Endometrium (tissue), 2 donors: ENCODE measurements around the gene TRAPPC12.
"Not testable (repeated sequence)": the region's sequence is repeated elsewhere in the genome, so short reads cannot be mapped to it uniquely, and the experiment has no call there.

Source experiments
- FAIRE-seq: peaks from 2 replicates; lab custom pipeline; 2012; peaks lifted over from hg19 to GRCh38; lab: Jason Lieb, UNC
- donor health status: control.
- donor health status: control.

The TRAPPC12 gene

DNA sequence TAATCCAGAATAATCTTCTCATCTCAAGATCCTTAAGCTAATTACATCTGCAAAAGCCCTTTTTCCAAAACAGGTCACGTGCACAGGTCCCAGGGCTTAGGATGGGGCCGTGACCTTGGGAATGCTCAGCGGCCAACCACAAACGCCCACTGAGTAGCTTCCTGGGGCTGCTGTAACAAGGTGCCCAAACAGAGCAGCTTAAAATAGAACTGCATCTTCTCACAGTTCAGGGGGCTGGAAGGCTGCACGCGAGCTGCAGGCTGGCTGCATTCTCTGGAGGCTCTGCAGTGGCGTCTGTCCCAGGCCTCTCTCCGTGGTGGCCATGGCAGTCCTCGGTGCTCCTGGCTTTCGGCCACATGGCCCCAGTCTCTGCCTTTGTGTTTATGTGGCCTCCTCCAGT, 107.9 kb downstream of the TRAPPC12 start:
- no peak for FAIRE-seq

DNA sequence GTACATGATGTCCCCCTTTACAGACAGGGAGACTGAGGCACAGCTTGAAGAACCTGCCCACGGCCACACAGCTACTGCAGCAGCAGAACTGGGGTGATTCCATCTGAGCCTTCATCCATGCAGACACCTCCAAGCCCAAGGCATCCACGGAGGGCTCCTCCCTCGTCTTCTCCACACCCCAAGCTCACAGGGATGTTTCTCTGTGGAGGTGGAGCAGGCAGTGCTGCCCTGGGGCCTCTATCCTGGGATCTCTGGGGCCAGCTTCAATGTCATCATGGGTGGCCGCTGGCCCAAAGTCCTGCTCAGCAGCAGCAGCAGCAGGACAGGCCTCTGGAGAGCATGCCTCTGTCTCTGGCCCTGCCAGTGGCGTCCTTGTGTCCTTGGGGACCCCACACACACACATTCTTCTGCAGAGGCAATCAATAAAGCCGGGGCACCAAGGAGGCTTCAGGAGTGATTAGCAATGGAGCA, 108.6 kb downstream of the TRAPPC12 start:
- FAIRE-seq, result no peak

DNA sequence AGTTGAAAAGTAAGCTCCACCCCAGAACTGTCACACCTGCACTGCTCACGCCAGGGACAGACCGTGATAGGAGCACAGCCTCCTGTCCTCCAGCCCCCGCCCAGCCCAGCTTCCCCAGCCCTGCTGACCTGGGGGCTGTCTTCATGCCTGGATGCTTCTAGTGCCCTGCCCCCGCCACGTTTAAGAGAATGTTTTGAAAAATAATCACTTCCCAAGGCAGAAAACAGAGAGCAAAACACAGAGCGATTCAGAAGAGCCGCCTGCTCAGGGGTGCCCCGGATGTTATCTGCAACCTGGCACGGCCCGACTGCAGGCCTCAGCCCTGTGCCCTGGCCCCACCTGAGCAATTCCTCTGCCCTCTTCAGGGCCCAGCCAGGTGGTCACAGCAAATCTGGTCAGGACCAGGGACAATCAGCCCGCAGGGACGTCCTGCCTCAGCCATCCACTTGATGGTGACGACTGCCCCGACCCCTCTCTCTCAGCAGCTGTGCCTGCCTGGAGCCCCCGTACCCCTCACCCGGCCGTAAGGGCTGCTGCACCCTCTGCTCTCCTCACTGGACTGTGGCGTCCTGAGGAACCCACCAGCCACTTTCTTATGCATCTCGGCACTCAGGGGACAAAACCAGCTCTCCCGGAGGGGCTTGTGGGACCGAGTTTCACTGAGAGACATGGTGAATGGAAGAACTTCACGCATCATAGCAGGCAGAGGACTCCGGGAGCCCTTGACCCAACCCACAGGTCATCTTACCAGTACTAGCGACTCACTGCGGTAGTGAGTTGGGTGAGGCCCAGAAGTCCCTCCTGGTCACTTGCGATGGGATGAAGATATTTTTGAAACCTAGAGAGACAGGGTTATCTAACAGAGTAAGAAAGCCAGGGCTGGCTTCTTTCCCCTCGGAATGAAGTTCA, 109.6 kb downstream of the TRAPPC12 start:
- FAIRE-seq, result no peak

DNA sequence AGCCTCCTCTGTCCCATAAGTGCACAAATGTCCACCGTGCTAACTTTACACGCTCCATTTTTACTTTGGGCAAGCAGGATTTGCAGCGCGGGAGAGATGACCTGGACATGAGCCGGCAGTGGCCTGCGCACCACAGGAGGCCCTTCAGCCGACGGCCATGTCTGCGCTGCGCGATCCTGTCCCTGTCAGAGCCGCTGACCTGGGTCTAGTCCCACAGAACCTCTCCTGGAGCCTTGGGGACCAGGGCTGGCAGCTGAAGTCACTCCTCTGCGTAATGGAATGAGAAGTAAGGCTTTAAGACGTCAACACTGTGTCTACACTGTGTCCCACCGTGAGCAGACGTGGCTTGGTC, 110.2 kb downstream of the TRAPPC12 start:
- no peak for FAIRE-seq

DNA sequence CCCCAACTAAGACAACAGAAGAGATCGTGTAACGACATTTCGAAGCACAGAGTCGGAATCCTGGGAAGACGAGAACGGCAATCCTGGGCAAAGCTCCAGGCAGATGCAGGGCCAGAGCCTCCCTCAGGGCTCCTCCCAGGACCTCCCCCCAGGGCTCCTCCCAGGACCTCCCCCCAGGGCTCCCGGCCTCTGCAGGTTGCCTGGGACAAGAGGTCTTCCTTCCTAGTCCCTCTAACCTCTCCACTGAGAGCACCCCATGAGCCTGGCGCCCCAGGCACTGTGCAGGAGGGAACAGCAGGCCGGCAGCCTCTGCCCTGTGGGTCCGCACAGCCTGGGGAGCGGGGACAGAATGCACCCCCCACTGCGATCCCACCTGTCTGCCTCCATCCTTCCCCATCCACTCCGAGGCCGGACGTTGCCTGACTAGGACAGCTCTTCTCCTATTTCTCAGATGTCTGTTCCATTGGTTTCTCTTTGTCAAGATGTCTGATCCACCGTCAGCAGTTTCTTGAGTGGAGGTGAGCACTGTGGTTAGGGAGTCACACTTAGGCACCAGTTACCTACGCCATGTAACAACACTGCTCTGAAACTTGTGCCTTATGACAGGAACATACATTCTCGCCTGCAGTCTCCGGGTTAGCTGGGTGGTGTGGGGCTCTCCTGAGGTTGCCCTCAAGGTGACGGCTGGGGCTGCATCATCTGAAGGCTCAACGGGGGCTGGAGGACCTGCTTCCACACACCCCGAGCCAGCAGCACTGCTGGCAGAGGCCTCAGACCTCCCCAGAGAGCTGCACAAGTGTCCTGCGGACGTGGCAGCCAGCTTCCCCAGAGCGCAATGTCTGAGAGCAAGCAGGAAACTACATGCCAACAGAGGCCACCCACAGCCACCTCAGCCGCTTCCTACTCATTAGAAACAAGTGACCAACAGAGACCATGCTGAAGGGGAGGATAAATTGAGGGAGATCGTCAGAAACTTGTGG, 111.0 kb downstream of the TRAPPC12 start:
- no peak for FAIRE-seq

DNA sequence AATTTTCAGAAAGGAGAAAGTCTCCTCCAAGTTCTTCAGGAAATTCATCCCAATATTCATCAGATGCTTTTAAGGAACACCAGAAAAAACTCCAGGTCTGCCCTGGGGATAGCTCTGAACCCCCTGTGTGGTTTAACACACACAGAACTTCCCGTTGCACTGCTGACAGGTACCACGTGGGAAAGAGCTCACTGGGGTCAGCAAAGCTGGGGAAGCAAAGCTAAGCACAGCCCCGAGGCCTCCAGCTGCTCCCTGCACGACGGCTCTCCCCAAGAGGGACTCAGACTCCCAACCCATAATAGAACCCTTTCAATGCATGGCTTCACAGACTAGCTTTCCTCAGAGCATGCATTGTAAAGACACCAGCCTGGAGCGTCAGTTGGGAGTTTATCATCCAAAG, 111.8 kb downstream of the TRAPPC12 start:
- FAIRE-seq, result no peak

DNA sequence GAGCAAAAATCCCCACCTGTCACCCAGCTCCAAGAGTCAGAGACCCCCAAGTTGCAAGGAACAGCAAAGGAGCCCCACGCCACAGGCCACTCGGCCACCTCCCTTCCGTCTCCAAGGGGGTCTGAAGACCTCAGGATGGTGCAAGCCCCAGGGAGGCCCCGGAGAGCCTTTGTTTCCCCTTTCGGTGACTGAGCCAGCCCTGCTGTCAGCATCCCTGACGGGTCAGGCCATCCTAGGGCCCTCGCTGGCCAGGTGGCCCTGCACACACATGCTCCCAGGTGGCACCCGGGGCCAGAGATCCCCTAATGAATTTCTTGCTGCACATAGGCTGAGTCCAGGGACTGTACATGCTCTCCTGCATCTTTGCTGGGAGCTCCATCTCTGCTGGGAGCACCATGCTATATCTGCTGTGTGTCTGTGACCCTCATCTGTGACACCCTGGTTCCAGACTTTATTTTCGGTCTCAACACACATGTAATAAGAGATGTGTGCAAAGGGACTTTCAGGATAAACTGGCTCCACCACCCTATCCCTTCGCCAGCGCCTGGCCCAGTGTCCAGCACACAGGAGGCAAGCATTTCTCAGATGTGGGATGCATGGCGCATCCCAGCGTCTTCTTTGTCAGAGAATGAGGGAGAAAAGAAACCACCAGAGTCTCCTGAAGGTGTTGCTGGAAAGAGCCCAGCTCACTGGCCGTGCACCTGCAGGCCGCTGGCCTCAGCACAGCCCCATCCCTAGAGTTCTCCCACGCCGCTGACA, 112.4 kb downstream of the TRAPPC12 start:
- FAIRE-seq, result no peak

DNA sequence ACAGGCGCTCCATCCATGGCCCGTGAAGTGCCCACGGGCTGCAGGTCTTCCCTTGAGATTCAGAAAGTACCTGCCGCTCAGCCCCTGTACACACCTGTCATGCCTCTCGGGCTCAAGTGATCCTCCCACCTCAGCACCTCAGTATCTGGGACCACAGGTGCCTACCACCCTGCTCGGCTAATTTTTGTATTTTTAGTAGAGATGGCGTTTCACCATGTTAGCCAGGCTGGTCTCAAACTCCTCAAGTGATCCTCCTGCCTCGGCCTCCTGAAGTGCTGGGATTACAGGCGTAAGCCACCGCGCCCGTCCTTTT, 112.9 kb downstream of the TRAPPC12 start:
- FAIRE-seq, result not testable (repeated sequence)

DNA sequence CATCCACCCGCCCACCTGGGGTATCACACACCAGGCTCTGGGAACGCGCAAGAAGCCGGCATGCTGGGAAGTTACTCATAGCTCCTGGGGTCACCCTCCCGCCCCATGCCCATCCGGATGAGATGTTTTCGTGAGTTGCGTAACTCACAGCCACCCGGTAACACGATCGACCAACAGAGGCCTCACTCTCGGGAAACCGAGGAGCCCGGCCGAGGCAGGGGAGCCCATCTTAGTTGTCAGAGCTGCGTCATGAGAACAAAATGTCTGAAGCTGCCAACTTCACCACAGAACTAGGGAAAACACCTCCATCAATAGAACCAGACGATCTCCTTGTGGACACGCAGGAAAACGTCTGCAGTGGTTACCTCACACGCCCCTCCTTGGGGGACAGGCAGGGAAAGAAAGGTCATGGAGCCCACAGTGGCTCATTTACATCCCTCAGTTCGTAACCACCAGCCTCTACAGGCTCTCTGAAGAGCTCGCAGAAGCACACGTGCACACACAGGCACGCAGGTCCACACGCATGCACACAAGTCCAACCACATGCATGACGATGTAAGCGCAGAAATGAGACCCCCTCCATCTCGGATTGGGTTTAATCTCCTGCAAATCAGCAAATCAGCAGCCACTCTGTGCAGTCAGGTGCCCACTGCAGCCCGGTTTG, 113.6 kb downstream of the TRAPPC12 start:
- no peak for FAIRE-seq

DNA sequence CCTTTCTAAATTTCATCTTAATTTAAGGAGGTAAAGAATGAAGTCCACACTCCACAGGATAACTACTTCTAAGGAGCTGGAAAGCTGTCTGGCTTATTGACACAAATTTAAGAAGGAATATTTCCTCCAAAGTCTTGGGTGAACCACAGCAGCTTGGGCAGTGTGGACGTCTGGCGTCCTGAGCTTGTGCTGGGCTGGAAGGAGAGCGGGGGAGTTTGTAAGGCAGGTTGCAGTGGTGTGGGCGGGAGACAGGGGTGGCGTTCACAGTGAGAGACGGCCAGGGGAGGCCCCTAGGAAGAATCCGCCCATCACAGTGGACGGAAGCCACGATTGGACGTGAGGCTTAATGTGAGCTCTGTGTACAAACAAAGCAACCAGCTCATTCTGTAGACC, 114.1 kb downstream of the TRAPPC12 start:
- no peak for FAIRE-seq

DNA sequence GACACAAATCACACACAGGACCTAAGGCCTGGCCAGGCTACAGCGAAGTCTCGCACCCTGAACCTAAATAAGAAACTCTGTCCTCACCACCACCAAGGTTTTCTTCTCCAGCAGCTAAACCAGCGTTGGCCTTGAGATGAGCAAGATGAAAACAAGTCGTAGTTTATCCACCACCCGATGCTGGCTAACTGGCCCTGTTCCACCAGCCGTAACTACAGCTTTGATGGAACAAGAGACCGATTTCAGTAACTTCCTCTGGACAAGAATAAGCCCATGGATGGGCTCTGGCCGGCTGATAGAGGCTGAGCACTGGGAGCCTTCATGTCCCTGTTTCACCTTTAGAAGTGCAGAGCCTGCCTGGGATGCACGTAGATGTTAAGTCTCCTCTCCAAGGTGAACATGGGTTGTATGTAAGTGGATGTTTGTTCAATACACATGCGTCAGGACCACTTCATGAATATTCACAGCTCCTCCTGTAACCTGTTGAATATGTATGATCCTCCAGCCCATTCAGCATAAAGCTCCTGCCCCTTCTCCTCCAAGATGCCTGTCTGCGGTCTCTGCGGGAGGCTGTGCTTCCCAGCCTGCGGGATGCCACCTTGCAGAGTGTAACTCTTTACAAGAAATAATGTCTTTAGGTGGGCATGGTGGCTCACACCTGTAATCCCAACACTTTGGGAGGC, 115.6 kb downstream of the TRAPPC12 start:
- FAIRE-seq, result no peak

DNA sequence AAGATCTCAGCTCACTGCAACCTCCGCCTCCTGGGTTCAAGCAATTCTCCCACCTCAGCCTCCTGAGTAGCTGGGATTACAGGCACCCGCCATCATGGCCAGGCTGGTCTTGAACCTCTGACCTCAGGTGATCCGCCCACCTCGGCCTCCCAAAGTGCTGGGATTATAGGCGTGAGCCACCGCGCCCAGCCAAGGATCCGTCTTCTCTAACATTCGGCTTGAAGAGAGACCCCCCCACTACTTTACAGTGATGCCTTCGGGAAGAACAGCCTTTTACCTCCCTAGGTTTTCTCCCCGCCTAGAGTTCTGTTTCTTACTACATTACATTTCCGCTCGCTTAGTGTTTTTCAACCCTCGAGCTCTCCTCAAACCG, 117.2 kb downstream of the TRAPPC12 start:
- FAIRE-seq, result not testable (repeated sequence)

DNA sequence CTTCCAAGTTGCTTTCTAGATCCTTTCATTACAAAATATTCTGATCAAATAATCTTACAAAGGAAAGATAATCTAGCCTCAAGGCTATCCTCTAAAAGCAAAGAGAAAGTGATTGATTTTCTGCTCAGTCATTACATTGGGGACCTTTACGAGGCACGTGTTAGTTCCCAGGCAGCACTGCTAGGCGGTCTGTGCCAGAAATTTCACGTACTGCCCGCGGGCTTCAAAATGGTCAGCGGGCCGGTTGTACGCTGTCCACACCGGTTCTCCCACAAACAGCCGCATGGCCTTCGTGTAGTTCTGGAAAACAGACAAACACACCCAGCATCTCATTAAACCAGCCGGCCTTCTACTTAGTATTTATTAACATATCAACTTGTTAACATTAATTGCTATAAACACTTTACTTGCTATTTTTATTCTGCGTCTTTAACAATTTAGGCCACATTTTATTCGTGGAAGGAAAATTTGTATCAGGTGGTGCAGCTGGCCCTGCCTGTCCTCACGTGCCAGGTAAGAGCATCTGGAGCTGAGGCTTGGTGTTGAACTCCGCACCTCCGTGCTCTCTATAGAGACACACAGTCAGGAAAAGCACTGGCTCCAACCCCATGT, 119.4 kb downstream of the TRAPPC12 start:
- FAIRE-seq, result no peak

DNA sequence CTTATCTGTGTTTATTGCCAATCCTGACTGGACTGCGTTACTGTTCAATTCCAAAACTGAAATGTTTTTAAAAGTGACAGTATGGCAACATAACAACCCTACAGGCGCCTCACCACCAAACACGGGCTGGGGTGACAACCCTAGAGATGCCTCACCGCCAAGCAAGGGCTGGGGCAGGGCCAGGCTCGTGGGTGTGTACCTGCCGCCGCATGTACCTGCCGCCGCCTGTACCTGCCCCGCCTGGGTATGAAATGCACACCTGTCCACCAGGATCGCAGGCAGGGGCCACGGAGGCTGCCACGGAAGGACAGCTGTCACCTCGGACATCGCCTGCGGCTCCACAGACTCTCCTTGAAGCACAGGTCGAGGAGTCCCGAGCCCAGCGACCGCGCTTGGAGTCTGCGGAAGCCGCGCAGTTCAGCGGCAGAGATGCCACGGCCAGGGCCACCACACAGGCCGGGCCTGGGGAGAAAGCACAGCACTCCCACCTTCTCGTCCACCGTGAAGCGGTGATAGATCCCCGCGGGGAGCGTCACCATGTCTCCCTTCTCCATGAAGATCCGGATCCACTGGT, 120.9 kb downstream of the TRAPPC12 start:
- FAIRE-seq, result no peak

DNA sequence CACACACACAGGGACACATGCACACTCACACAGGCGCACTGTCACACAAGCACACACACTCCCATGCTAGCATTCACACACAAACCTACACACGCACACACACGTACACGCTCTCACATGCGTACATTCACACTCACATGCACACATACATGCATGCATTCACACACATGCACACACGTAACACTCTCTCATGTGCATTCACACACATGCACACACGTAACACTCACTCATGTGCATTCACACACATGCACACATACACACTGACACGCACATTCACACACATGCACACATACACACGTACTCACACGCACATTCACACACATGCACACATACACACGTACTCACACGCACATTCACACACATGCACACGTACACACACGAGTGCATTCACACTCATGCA, 123.6 kb downstream of the TRAPPC12 start:
- no peak for FAIRE-seq

DNA sequence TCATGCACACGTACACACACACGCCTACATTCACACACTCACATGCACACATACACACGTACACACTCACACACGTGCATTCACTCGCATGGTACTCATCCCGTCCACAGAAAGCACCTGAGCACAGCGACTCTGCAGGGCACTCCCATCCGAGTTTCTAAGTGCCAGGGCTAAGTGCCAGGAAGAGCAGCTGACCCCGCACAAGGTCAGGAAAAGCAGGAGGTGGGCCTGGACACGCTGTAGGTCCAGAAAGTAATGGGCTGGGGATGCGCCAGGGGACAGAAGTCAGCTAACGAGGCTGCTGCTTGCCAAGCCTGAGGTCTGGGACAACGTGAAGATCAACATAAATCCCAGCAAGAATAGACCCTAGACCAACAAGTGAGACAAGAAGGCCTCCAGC, 124.0 kb downstream of the TRAPPC12 start:
- FAIRE-seq, result no peak

DNA sequence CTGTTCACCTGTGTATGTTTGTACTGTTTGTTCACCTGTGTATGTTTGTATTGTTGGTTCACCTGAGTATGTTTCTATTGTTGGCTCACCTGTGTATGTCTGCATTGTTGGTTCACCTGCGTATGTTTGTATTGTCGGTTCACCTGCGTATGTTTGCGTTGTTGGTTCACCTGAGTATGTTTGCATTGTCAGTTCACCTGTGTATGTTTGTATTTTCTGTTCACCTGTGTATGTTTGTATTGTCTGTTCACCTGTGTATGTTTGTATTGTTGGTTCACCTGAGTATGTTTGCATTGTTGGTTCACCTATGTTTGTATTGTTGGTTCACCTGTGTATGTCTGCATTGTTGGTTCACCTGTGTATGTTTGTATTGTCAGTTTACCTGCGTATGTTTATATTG, 125.2 kb downstream of the TRAPPC12 start:
- FAIRE-seq, result no peak

DNA sequence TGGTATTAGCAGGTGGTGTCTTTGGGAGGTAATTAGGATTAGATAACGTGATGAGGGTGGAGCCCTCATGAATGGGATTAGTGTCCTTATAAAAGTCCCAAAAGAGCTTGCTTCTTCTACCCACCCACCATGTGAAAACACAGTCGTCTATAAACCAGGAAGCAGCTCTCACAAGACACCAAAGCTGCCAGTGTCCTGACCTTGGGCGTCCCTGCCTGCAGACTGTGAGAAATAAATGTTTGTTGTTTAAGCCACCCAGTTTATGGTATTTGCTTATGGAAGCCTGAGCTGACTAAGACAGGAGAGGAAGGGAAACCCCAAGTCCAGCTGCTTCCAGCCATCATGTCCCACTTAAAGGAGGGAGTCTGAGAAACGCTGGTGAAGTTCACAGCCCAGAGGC, 126.3 kb downstream of the TRAPPC12 start:
- no peak for FAIRE-seq

DNA sequence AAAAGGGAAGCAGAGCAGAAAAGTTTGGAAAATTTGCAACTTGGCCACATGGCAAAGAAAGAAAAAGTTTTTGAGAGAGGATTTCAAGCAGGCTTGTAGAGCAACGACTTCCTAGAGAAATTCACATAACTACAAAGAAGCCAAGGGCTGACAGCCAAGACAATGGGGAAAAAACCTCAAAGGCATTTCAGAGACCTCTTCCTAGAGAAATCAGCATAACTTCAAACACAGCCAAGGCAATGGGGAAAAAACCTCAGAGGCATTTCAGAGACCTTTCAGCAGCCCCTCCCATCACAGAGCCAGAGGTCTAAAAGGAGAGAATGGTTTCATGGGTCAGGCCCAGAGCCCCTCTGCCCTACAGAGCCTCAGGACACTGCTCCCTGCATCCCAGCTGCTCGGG, 132.6 kb downstream of the TRAPPC12 start:
- no peak for FAIRE-seq

DNA sequence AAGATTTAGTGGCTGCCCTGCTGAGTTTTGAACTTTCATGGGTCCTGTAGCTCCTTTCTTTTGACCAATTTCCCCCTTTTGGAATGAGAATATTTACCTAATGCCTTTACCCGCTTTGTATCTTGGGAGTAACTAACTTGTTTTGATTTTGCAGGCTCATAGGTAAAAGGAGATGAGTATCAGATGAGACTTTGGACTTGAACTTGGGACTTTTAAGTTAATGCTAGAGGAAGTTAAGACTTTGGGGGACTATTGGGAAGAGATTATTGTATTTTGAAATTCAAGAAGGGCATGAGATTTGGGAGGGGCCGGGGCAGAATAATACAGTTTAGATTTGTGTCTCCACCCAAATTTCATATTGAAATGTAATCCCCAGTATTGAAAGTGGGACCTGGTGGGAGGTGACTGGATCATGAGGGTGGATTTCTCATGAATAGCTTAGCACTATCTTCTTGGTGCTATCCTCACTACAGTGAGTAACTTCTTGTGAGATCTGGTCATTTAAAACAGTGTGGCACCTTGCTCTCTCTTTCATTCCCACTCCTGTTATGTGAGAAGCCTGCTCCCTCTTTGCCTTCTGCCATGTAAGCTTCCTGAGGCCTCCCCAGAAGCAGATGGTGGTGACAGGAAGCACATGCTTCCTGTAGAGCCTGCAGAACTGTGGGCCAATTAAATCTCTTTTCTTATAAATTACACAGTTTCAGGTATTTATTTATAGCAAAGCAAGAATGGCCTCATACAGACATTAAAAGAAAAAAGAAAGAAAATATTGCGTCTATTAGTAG, 133.7 kb downstream of the TRAPPC12 start:
- FAIRE-seq, result no peak
